K562 (cell line): Measurements from ENCODE around the gene STEAP3. TPM values are rescaled to one million over a fixed set of nuclear protein-coding genes. Genes with fewer than 3 reads are reported as not detected.

Experiments used
- ATAC-seq: fragments of 200-7000 bp; cut with Tn5 transposase; 3 replicates; pipeline ENCODE4 v1.9.1; 2020; ENCODE audit warnings: moderate library complexity
- BruUV-seq: library from RNA; stranded (reverse); fragments of 400-500 nt; replicated peaks from 2 replicates; lab custom pipeline; 2021; lab: Mats Ljungman, UMichigan
- CTCF ChIA-PET: fragments of 300-600 bp; formaldehyde crosslinking; extraction: SDS; loops from one replicate; lab custom pipeline; 2021; ENCODE audit warnings: low intra/inter-chr PET ratio; lab: Yijun Ruan, JAX
- POLR2A ChIA-PET: fragments of 300-600, 350-650 bp; sonication (Branson Sonifier 250); formaldehyde crosslinking; extraction: SDS; loops from one replicate; lab custom pipeline; 2021; ENCODE audit warnings: antibody characterized with exemption, inconsistent platforms; lab: Yijun Ruan, JAX
- DNase-seq, 4 experiments: peaks; one replicate each; pipeline versions ENCODE4 v3.0.0 to v3.0.0-alpha.2; 2011 to 2018; ENCODE audit warnings: low spot score in 3 of 4, mixed read lengths in 3 of 4; ENCODE audit errors: extremely low read depth in 1 of 4
- FAIRE-seq: peaks from 2 replicates; lab custom pipeline; 2011; peaks lifted over from hg19 to GRCh38; lab: Jason Lieb, UNC
- H2AFZ ChIP-seq: 2 replicates; pipeline ENCODE4 v1.6.0; 2011; ENCODE audit warnings: low read depth, low read length, control low read depth, inconsistent platforms
- H3K27ac ChIP-seq: fragments of 200-600 bp; 3 replicates; pipeline ENCODE4 v1.8.0; 2011; ENCODE audit warnings: low read depth, mild to moderate bottlenecking, control low read depth, inconsistent platforms, low read length, moderate library complexity, mixed read lengths; ENCODE audit errors: extremely low read depth
- H3K27me3 ChIP-seq, 2 experiments: fragments of 300-600 bp in 1 of 2; 2 replicates in 1 of 2; 3 replicates in 1 of 2; pipeline versions ENCODE4 v1.6.0 to v1.8.0; 2011; ENCODE audit warnings: inconsistent platforms in 2 of 2, low read length in 2 of 2, mild to moderate bottlenecking in 1 of 2, mixed read lengths in 1 of 2, moderate library complexity in 1 of 2; ENCODE audit not compliant: control insufficient read depth in 2 of 2, insufficient read depth in 2 of 2
- H3K36me3 ChIP-seq: fragments of 300-600 bp; 3 replicates; pipeline ENCODE4 v1.8.0; 2011; ENCODE audit warnings: mild to moderate bottlenecking, low read length, inconsistent platforms; ENCODE audit not compliant: control insufficient read depth, insufficient read depth
- H3K4me1 ChIP-seq, 2 experiments: fragments of 200-600 bp in 1 of 2; replicated peaks in 1 of 2; 2 replicates in 1 of 2; 3 replicates in 1 of 2; pipeline versions ENCODE4 v1.5.1 to v1.8.0; 2011; ENCODE audit warnings: inconsistent platforms in 2 of 2, low read length in 2 of 2, mild to moderate bottlenecking in 1 of 2, mixed read lengths in 1 of 2, moderate library complexity in 1 of 2; ENCODE audit not compliant: control insufficient read depth in 2 of 2, insufficient read depth in 2 of 2
- H3K4me2 ChIP-seq: 2 replicates; pipeline ENCODE4 v1.6.1; 2011; ENCODE audit warnings: low read length, control low read depth, inconsistent platforms, mixed read lengths; ENCODE audit not compliant: insufficient read depth
- H3K4me3 ChIP-seq: fragments of 200-600 bp; sonication (generic), shearing (Covaris generic); 2 replicates; pipeline ENCODE4 v1.5.1; 2016; ENCODE audit warnings: control low read depth, inconsistent platforms
- H3K79me2 ChIP-seq: fragments of 200-600 bp; 3 replicates; pipeline ENCODE4 v1.8.0; 2011; ENCODE audit warnings: low read length, inconsistent platforms; ENCODE audit not compliant: control insufficient read depth, insufficient read depth
- H3K9ac ChIP-seq, 2 experiments: 2 replicates each; pipeline versions ENCODE4 v1.6.0 to v1.6.1; 2011; ENCODE audit warnings: low read depth in 2 of 2, low read length in 2 of 2, control low read depth in 1 of 2, inconsistent platforms in 1 of 2, mild to moderate bottlenecking in 1 of 2, mixed read lengths in 1 of 2; ENCODE audit not compliant: insufficient read depth in 1 of 2
- H3K9me1 ChIP-seq: one replicate; pipeline ENCODE4 v1.6.0; 2011; ENCODE audit warnings: inconsistent platforms, mild to moderate bottlenecking, low read length, moderate library complexity; ENCODE audit not compliant: control insufficient read depth, insufficient read depth
- H3K9me3 ChIP-seq: replicated peaks from 2 replicates; pipeline ENCODE4 v1.5.1; 2011; ENCODE audit warnings: low read depth, low read length, inconsistent platforms; ENCODE audit not compliant: control insufficient read depth, insufficient read depth
- H4K20me1 ChIP-seq: replicated peaks from 2 replicates; pipeline ENCODE4 v1.6.1; 2011; ENCODE audit warnings: low read length, inconsistent platforms, mixed read lengths; ENCODE audit not compliant: control insufficient read depth, insufficient read depth
- WGBS: fragments of 100-300 bp; shearing (Covaris generic); methylation state at CpG from one replicate; pipeline ENCODE4 v1.1.6; 2016; ENCODE audit warnings: low coverage, mixed read lengths; ENCODE audit not compliant: insufficient coverage; ENCODE audit errors: missing lambda C conversion rate; 5-methylcytosine and 5-hydroxymethylcytosine counted together
- in situ Hi-C: fragments of 300-500 bp; cut with MboI; formaldehyde crosslinking; loops from 4 replicates; pipeline ENCODE4 v1.15.0; 2018; ENCODE audit warnings: inconsistent platforms, mixed read lengths
- intact Hi-C: fragments of 100-400 bp; cut with micrococcal nuclease; formaldehyde crosslinking; loops from 2 replicates; pipeline ENCODE4 v1.14.2; 2022
- polyA plus RNA-seq, 8 experiments: library from polyadenylated mRNA; depleted of rRNA in 4 of 8; stranded (reverse) in 5 of 8; unstranded in 3 of 8; fragments of >200 nt; fragmentation: Nextera tagmentation in 2 of 8; fragmentation: Illumina TruSeq in 1 of 8; extraction: Ambion mirVana in 2 of 8; extraction: Trizol in 1 of 8; gene quantifications; 2 replicates each; pipeline versions ENCODE4 v1.2.1 to v1.2.3, GENCODE V29; 2011 to 2014; ENCODE audit warnings: inconsistent platforms in 1 of 8, missing spikeins in 1 of 8
- total RNA-seq, 7 experiments: library from RNA; depleted of rRNA in 6 of 7; stranded (reverse); fragments of >200 nt in 6 of 7; fragmentation: Illumina TruSeq in 2 of 7; extraction: Trizol in 2 of 7; gene quantifications; 2 replicates each; pipeline versions ENCODE4 v1.2.1 to v1.2.3, GENCODE V29; 2011 to 2021; ENCODE audit warnings: low replicate concordance in 1 of 7
- TF ChIP-seq, protein P1 (sequence below): sonication (generic); formaldehyde crosslinking; IDR thresholded peaks from 2 replicates; pipeline ENCODE4 v1.8.0; 2022; ENCODE audit warnings: mild to moderate bottlenecking, low read depth, missing genetic modification reagents
- TF ChIP-seq, protein P2 (sequence below), 3 experiments: IDR thresholded peaks in 2 of 3; conservative IDR thresholded peaks in 1 of 3; 2 replicates each; pipeline ENCODE4 v1.5.1; 2011 to 2012; ENCODE audit warnings: low read length in 3 of 3, mild to moderate bottlenecking in 3 of 3, control low read depth in 2 of 3, improper control_type of control experiment in 1 of 3, inconsistent platforms in 1 of 3, low read depth in 1 of 3, mixed read lengths in 1 of 3, moderate library complexity in 1 of 3; ENCODE audit not compliant: insufficient read depth in 2 of 3

The STEAP3 gene
- total and polyA plus RNA-seq, 9 of the 15 experiments (the other 6 are each of a cell fraction or from before 2014, with no cell fraction given), result 1.8 to 31.6 (median 9.0) TPM

DNA sequence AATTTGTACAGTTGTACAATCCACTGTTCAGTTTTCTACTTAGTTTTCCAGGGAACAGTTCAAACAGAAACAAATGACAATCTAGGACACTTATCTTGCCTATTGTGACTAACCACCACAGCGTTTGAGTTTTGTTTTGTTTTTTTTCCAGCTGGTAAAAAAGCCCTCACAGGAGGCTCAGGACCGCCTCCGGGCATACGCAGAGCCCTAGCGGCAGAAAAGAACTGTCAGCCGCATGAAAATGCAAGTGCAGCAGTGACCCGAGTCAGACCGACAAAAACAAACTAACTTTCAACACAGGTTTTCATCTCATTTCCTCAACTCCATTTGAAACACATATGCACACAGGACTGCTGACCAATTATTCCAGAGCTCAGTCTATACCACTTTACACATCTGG is 68.6 kb downstream of the STEAP3 start:
- DNase-seq, result no peak
- BruUV-seq, result no TSS peak
- FAIRE-seq, result peak; percentile 48
- in situ Hi-C loops, result loop anchor here (25.0 kb wide), 2 partner anchors 280 to 405 kb away; no protein-coding TSS in a partner anchor
- WGBS, result 12% methylated on average over 8 of the region's 8 CpGs
- Histone ChIP-seq H3K36me3 (no peaks in the 10 kb centered on the region), H3K27me3 (peaks cover 35 to 46% of the 10 kb centered on the region in 2 experiments), H3K27ac (no peak overlapping the region), H3K9me1 (no peaks in the 10 kb centered on the region), H3K79me2 (no peaks in the 10 kb centered on the region), H3K4me3 (no peak overlapping the region), H3K9ac (no peak overlapping the region), H3K9me3 (no peaks in the 10 kb centered on the region), H3K4me2 (no peak overlapping the region), H3K4me1 (no peaks in the 10 kb centered on the region; a peak in 1 of 5 replicates), H4K20me1 (peaks cover 7% of the 10 kb centered on the region; the same call in 1 of the 2 replicates), H2AFZ (no peak overlapping the region)
- POLR2A ChIA-PET, result interaction anchor here (0.6 to 1.1 kb wide), 2 partner anchors 11 to 105 kb away, joined by 3 read pairs; no protein-coding TSS in a partner anchor
- peak; percentile 43 for ATAC-seq
- CTCF ChIA-PET, result interaction anchor here (1.1 kb wide), 1 partner anchor 13 kb away, joined by 4 read pairs; no protein-coding TSS in a partner anchor
- intact Hi-C loops, result loop anchor here (5.0 kb wide), 2 partner anchors 265 to 410 kb away; no protein-coding TSS in a partner anchor
- TF ChIP-seq, protein P1, sequence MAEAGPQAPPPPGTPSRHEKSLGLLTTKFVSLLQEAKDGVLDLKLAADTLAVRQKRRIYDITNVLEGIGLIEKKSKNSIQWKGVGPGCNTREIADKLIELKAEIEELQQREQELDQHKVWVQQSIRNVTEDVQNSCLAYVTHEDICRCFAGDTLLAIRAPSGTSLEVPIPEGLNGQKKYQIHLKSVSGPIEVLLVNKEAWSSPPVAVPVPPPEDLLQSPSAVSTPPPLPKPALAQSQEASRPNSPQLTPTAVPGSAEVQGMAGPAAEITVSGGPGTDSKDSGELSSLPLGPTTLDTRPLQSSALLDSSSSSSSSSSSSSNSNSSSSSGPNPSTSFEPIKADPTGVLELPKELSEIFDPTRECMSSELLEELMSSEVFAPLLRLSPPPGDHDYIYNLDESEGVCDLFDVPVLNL (CRISPR knock-in tag), result no peak
- TF ChIP-seq, protein P2, sequence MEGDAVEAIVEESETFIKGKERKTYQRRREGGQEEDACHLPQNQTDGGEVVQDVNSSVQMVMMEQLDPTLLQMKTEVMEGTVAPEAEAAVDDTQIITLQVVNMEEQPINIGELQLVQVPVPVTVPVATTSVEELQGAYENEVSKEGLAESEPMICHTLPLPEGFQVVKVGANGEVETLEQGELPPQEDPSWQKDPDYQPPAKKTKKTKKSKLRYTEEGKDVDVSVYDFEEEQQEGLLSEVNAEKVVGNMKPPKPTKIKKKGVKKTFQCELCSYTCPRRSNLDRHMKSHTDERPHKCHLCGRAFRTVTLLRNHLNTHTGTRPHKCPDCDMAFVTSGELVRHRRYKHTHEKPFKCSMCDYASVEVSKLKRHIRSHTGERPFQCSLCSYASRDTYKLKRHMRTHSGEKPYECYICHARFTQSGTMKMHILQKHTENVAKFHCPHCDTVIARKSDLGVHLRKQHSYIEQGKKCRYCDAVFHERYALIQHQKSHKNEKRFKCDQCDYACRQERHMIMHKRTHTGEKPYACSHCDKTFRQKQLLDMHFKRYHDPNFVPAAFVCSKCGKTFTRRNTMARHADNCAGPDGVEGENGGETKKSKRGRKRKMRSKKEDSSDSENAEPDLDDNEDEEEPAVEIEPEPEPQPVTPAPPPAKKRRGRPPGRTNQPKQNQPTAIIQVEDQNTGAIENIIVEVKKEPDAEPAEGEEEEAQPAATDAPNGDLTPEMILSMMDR (IDR thresholded peaks at IDR 0.05 in 2 of 3, conservative IDR thresholded peaks at IDR 0.05 in 1 of 3; ENCODE audit: insufficient read depth in 2 of 3, low read depth in 1 of 3, low read length in 3 of 3), result 0 out of 6 replicates have a peak, but pooled peaks of 1 of the 3 experiments have one; percentile 11
